ENCODE results near the gene SCAMP1. TPM values are rescaled to one million over a fixed set of nuclear protein-coding genes. Genes with fewer than 3 reads are reported as not detected.

SCAMP1 gene
- total and polyA plus RNA-seq, 5 donors from 2014 or later: 22.1 to 44.8 (median 41.2) TPM

GRCh38 chr5:78328585-78329173, 31.7 kb upstream of the SCAMP1 start:
- no peaks in the 10 kb centered on the region for H3K36me3 ChIP-seq (ENCODE audit: control insufficient read depth, insufficient read depth, low read length)
- H3K27ac ChIP-seq (ENCODE audit: insufficient read depth, low read length, poor library complexity, severe bottlenecking): no peak overlapping the region
- H3K4me3 ChIP-seq (ENCODE audit: low read depth, low read length): no peak overlapping the region
- Mint-ChIP-seq H3K36me3 (no peaks in the 10 kb centered on the region), H3K27me3 (peaks cover 28% of the 10 kb centered on the region), H3K27ac (no peak overlapping the region), H3K9me3 (peaks cover 0 to 2% (median 0%) of the 10 kb centered on the region in 7 donors), H3K4me1 (no peaks in the 10 kb centered on the region), H3K4me3 (no peak overlapping the region)
- DNase-seq: no peak
- H3K27me3 ChIP-seq (ENCODE audit: control insufficient read depth, insufficient read depth, low read length): peaks cover 6% of the 10 kb centered on the region
- no peaks in the 10 kb centered on the region for H3K4me1 ChIP-seq (ENCODE audit: control insufficient read depth, insufficient read depth, low read length, poor library complexity, severe bottlenecking)
- H3K9me3 ChIP-seq (ENCODE audit: control insufficient read depth in 2 of 2, low read length in 2 of 2): no peaks in the 10 kb centered on the region
- ATAC-seq (ENCODE audit: low read depth in 2 of 2): no peak

GRCh38 chr5:78331523-78332080, 28.8 kb upstream of the SCAMP1 start:
- no peak overlapping the region for H3K4me3 Mint-ChIP-seq
- ATAC-seq (ENCODE audit: low read depth in 2 of 2): no peak
- H3K4me1 Mint-ChIP-seq: no peaks in the 10 kb centered on the region
- Histone ChIP-seq H3K9me3 (ENCODE audit: control insufficient read depth in 2 of 2, low read length in 2 of 2) (no peaks in the 10 kb centered on the region), H3K27me3 (ENCODE audit: control insufficient read depth, insufficient read depth, low read length) (peaks cover 8% of the 10 kb centered on the region), H3K4me3 (ENCODE audit: low read depth, low read length) (no peak overlapping the region), H3K27ac (ENCODE audit: insufficient read depth, low read length, poor library complexity, severe bottlenecking) (no peak overlapping the region), H3K36me3 (ENCODE audit: control insufficient read depth, insufficient read depth, low read length) (no peaks in the 10 kb centered on the region), H3K4me1 (ENCODE audit: control insufficient read depth, insufficient read depth, low read length, poor library complexity, severe bottlenecking) (no peaks in the 10 kb centered on the region)
- H3K27ac Mint-ChIP-seq: no peak overlapping the region
- peaks cover 28% of the 10 kb centered on the region for H3K27me3 Mint-ChIP-seq
- H3K9me3 Mint-ChIP-seq: peaks cover 0 to 6% (median 0%) of the 10 kb centered on the region in 7 donors
- DNase-seq: no peak
- no peaks in the 10 kb centered on the region for H3K36me3 Mint-ChIP-seq

GRCh38 chr5:78334811-78335210, 25.6 kb upstream of the SCAMP1 start:
- H3K4me1 ChIP-seq (ENCODE audit: control insufficient read depth, insufficient read depth, low read length, poor library complexity, severe bottlenecking): no peaks in the 10 kb centered on the region
- H3K27me3 ChIP-seq (ENCODE audit: control insufficient read depth, insufficient read depth, low read length): peaks cover 10% of the 10 kb centered on the region
- Mint-ChIP-seq H3K4me1 (no peaks in the 10 kb centered on the region), H3K27me3 (peaks cover 40% of the 10 kb centered on the region), H3K4me3 (no peak overlapping the region), H3K36me3 (no peaks in the 10 kb centered on the region), H3K9me3 (peaks cover 0 to 17% (median 6%) of the 10 kb centered on the region in 7 donors), H3K27ac (no peak overlapping the region)
- H3K36me3 ChIP-seq (ENCODE audit: control insufficient read depth, insufficient read depth, low read length): no peaks in the 10 kb centered on the region
- H3K27ac ChIP-seq (ENCODE audit: insufficient read depth, low read length, poor library complexity, severe bottlenecking): no peak overlapping the region
- ATAC-seq (ENCODE audit: low read depth in 2 of 2) (no peak), DNase-seq (no peak)
- no peak overlapping the region for H3K4me3 ChIP-seq (ENCODE audit: low read depth, low read length)
- H3K9me3 ChIP-seq (ENCODE audit: control insufficient read depth in 2 of 2, low read length in 2 of 2): peaks cover 8 to 10% of the 10 kb centered on the region in 2 experiments

- H3K4me1 ChIP-seq (ENCODE audit: control insufficient read depth, insufficient read depth, low read length, poor library complexity, severe bottlenecking): no peaks in the 10 kb centered on the region
- DNase-seq: no peak
- H3K9me3 ChIP-seq (ENCODE audit: control insufficient read depth in 2 of 2, low read length in 2 of 2): peaks cover 8 to 10% of the 10 kb centered on the region in 2 experiments
- H3K27me3 Mint-ChIP-seq: peaks cover 38% of the 10 kb centered on the region
- peaks cover 0 to 17% (median 6%) of the 10 kb centered on the region in 7 donors for H3K9me3 Mint-ChIP-seq
- H3K36me3 ChIP-seq (ENCODE audit: control insufficient read depth, insufficient read depth, low read length): no peaks in the 10 kb centered on the region
- H3K27ac Mint-ChIP-seq: no peak overlapping the region
- H3K4me1 Mint-ChIP-seq: no peaks in the 10 kb centered on the region
- no peak overlapping the region for H3K4me3 ChIP-seq (ENCODE audit: low read depth, low read length)
- no peak for ATAC-seq (ENCODE audit: low read depth in 2 of 2)
- no peak overlapping the region for H3K4me3 Mint-ChIP-seq
- H3K36me3 Mint-ChIP-seq: no peaks in the 10 kb centered on the region
- peaks cover 10% of the 10 kb centered on the region for H3K27me3 ChIP-seq (ENCODE audit: control insufficient read depth, insufficient read depth, low read length)
- H3K27ac ChIP-seq (ENCODE audit: insufficient read depth, low read length, poor library complexity, severe bottlenecking): no peak overlapping the region
Observed at GRCh38 chr5:78335976-78336375, 24.4 kb upstream of the SCAMP1 start.

GRCh38 chr5:78336698-78337097, 23.7 kb upstream of the SCAMP1 start:
- no peaks in the 10 kb centered on the region for H3K4me1 Mint-ChIP-seq
- ATAC-seq (ENCODE audit: low read depth in 2 of 2) (no peak), DNase-seq (no peak)
- Histone ChIP-seq H3K27me3 (ENCODE audit: control insufficient read depth, insufficient read depth, low read length) (peaks cover 8% of the 10 kb centered on the region), H3K4me1 (ENCODE audit: control insufficient read depth, insufficient read depth, low read length, poor library complexity, severe bottlenecking) (no peaks in the 10 kb centered on the region), H3K9me3 (ENCODE audit: control insufficient read depth in 2 of 2, low read length in 2 of 2) (peaks cover 8 to 10% of the 10 kb centered on the region in 2 experiments), H3K27ac (ENCODE audit: insufficient read depth, low read length, poor library complexity, severe bottlenecking) (no peak overlapping the region), H3K4me3 (ENCODE audit: low read depth, low read length) (no peak overlapping the region), H3K36me3 (ENCODE audit: control insufficient read depth, insufficient read depth, low read length) (no peaks in the 10 kb centered on the region)
- H3K27ac Mint-ChIP-seq: no peak overlapping the region
- H3K36me3 Mint-ChIP-seq: no peaks in the 10 kb centered on the region
- H3K4me3 Mint-ChIP-seq: no peak overlapping the region
- H3K9me3 Mint-ChIP-seq: peaks cover 0 to 17% (median 6%) of the 10 kb centered on the region in 7 donors
- peaks cover 34% of the 10 kb centered on the region for H3K27me3 Mint-ChIP-seq

- ATAC-seq (ENCODE audit: low read depth in 2 of 2): no peak
- H3K36me3 ChIP-seq (ENCODE audit: control insufficient read depth, insufficient read depth, low read length): no peaks in the 10 kb centered on the region
- Mint-ChIP-seq H3K4me3 (no peak overlapping the region), H3K4me1 (no peaks in the 10 kb centered on the region), H3K27ac (no peak overlapping the region), H3K9me3 (peaks cover 0 to 17% (median 6%) of the 10 kb centered on the region in 7 donors), H3K27me3 (peaks cover 47% of the 10 kb centered on the region), H3K36me3 (no peaks in the 10 kb centered on the region)
- H3K27ac ChIP-seq (ENCODE audit: insufficient read depth, low read length, poor library complexity, severe bottlenecking): no peak overlapping the region
- H3K4me1 ChIP-seq (ENCODE audit: control insufficient read depth, insufficient read depth, low read length, poor library complexity, severe bottlenecking): no peaks in the 10 kb centered on the region
- H3K4me3 ChIP-seq (ENCODE audit: low read depth, low read length): no peak overlapping the region
- H3K27me3 ChIP-seq (ENCODE audit: control insufficient read depth, insufficient read depth, low read length): peaks cover 8% of the 10 kb centered on the region
- peaks cover 8 to 10% of the 10 kb centered on the region in 2 experiments for H3K9me3 ChIP-seq (ENCODE audit: control insufficient read depth in 2 of 2, low read length in 2 of 2)
- DNase-seq: no peak
Observed at GRCh38 chr5:78339617-78340436, 20.6 kb upstream of the SCAMP1 start.

GRCh38 chr5:78341440-78341839, 19.0 kb upstream of the SCAMP1 start:
- H3K27me3 Mint-ChIP-seq: peaks cover 46% of the 10 kb centered on the region
- H3K4me1 Mint-ChIP-seq: no peaks in the 10 kb centered on the region
- no peak overlapping the region for H3K4me3 Mint-ChIP-seq
- H3K27ac ChIP-seq (ENCODE audit: insufficient read depth, low read length, poor library complexity, severe bottlenecking): no peak overlapping the region
- H3K27ac Mint-ChIP-seq: no peak overlapping the region
- no peaks in the 10 kb centered on the region for H3K4me1 ChIP-seq (ENCODE audit: control insufficient read depth, insufficient read depth, low read length, poor library complexity, severe bottlenecking)
- peaks cover 0 to 17% (median 6%) of the 10 kb centered on the region in 7 donors for H3K9me3 Mint-ChIP-seq
- H3K4me3 ChIP-seq (ENCODE audit: low read depth, low read length): no peak overlapping the region
- H3K9me3 ChIP-seq (ENCODE audit: control insufficient read depth in 2 of 2, low read length in 2 of 2): peaks cover 8 to 10% of the 10 kb centered on the region in 2 experiments
- peaks cover 6% of the 10 kb centered on the region for H3K27me3 ChIP-seq (ENCODE audit: control insufficient read depth, insufficient read depth, low read length)
- no peaks in the 10 kb centered on the region for H3K36me3 Mint-ChIP-seq
- DNase-seq (no peak), ATAC-seq (ENCODE audit: low read depth in 2 of 2) (no peak)
- no peaks in the 10 kb centered on the region for H3K36me3 ChIP-seq (ENCODE audit: control insufficient read depth, insufficient read depth, low read length)

All from CD4-positive, CD25-positive, alpha-beta regulatory T cell (primary cell).